RWPE2 (cell line): Measurements from ENCODE around the gene BPNT1.

ENCODE experiments used
- ATAC-seq: fragments of 200-7000 bp; cut with Tn5 transposase; 3 replicates; pipeline ENCODE4 v1.9.1; 2021; ENCODE audit warnings: low read depth
- DNase-seq: peaks from one replicate; pipeline ENCODE4 v3.0.0-alpha.2; 2020; ENCODE audit warnings: low spot score
- H3K27ac ChIP-seq: fragments of 450-650 bp; 2 replicates; pipeline ENCODE4 v1.5.1; 2017; ENCODE audit warnings: mild to moderate bottlenecking; ENCODE audit not compliant: poor library complexity, severe bottlenecking
- H3K27me3 ChIP-seq: fragments of 250-450 bp; sonication (Bioruptor Pico); 2 replicates; pipeline ENCODE4 v1.5.1; 2021; ENCODE audit warnings: mild to moderate bottlenecking, moderate library complexity; ENCODE audit not compliant: insufficient read depth, poor library complexity, severe bottlenecking
- H3K36me3 ChIP-seq: fragments of 250-450 bp; sonication (Bioruptor Pico); 2 replicates; pipeline ENCODE4 v1.5.1; 2020; ENCODE audit warnings: low read depth, mild to moderate bottlenecking, moderate library complexity
- H3K4me1 ChIP-seq: fragments of 250-450 bp; sonication (Bioruptor Pico); 2 replicates; pipeline ENCODE4 v1.5.1; 2021; ENCODE audit warnings: mild to moderate bottlenecking, moderate library complexity; ENCODE audit not compliant: insufficient read depth, poor library complexity, severe bottlenecking
- H3K4me3 ChIP-seq: fragments of 250-450 bp; sonication (Bioruptor Pico); 2 replicates; pipeline ENCODE4 v1.5.1; 2021; ENCODE audit warnings: mild to moderate bottlenecking, moderate library complexity; ENCODE audit not compliant: severe bottlenecking
- H3K9me3 ChIP-seq: fragments of 250-450 bp; sonication (Bioruptor Pico); 2 replicates; pipeline ENCODE4 v1.5.1; 2021; ENCODE audit warnings: mild to moderate bottlenecking, moderate library complexity; ENCODE audit not compliant: severe bottlenecking
- TF ChIP-seq, protein P1 (sequence below): fragments of 450-650 bp; IDR thresholded peaks from one replicate; pipeline ENCODE4 v1.5.1; 2017; ENCODE audit warnings: mild to moderate bottlenecking, moderate library complexity; ENCODE audit not compliant: poor library complexity, severe bottlenecking

Gene BPNT1

DNA sequence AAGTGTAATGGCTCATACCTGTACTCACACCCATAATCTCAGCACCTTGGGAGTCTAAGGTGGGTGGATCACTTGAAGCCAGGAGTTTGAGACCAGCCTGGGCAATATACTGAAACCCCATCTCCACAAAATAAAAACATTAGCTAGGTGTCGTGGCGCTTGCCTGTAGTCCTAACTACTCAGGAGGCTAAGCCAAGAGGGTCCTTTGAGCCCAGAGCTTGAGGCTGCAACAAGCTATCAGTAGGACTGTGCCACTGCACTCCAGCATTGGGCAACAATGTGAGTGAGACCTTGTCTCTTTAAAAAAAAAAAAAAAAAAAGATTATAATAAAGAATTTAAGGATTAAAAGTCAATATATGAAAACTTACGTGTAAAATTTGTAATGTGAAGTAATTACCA is 11.7 kb downstream of the BPNT1 start:
- Histone ChIP-seq H3K4me3 (no peak overlapping the region), H3K4me1 (no peaks in the 10 kb centered on the region), H3K36me3 (no peaks in the 10 kb centered on the region), H3K9me3 (no peaks in the 10 kb centered on the region), H3K27ac (no peak overlapping the region), H3K27me3 (no peaks in the 10 kb centered on the region)
- ATAC-seq (no peak), DNase-seq (no peak)
- TF ChIP-seq, protein P1, sequence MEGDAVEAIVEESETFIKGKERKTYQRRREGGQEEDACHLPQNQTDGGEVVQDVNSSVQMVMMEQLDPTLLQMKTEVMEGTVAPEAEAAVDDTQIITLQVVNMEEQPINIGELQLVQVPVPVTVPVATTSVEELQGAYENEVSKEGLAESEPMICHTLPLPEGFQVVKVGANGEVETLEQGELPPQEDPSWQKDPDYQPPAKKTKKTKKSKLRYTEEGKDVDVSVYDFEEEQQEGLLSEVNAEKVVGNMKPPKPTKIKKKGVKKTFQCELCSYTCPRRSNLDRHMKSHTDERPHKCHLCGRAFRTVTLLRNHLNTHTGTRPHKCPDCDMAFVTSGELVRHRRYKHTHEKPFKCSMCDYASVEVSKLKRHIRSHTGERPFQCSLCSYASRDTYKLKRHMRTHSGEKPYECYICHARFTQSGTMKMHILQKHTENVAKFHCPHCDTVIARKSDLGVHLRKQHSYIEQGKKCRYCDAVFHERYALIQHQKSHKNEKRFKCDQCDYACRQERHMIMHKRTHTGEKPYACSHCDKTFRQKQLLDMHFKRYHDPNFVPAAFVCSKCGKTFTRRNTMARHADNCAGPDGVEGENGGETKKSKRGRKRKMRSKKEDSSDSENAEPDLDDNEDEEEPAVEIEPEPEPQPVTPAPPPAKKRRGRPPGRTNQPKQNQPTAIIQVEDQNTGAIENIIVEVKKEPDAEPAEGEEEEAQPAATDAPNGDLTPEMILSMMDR = no peak

DNA sequence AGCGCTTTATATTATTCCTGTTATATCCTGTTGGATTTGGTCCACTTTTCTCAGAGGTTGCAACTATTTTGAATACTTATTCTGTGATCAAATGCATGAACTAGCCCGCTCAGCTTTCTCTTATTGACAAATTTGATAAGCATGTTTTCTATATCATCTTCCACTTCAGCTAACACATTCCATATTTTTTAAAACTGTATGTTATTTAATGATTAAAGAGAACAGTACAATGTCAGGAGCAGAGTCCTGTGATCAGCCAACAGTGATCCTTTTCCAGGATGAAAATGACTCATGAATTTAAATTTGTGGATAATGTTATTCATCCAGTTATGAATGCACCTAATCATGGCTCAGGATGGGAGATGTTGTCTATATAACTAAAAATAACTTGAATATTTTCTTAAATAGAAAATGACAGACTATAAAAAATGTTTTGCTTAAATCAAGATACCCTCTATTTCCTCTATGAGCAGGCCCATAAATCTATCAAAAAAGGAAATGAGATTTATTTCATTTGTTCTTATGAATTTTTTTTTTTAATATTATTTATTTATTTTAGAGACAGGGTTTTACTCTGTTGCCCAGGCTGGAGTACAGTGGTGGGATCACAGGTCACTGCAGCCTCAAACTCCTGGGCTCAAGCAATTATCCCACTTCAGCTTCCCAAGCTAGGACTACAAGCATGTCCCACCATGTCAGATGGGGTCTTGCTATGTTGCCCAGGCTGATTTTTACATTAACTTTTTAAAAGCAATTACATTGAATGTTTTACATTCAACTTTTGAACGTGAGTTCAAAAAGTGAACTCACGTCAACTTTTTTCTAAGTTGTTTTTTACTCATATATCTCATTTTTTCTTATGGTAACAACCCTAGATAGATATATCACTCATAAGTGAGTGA is 12.5 kb downstream of the BPNT1 start:
- Histone ChIP-seq H3K36me3 (no peaks in the 10 kb centered on the region), H3K27me3 (no peaks in the 10 kb centered on the region), H3K27ac (no peak overlapping the region), H3K9me3 (no peaks in the 10 kb centered on the region), H3K4me1 (no peaks in the 10 kb centered on the region), H3K4me3 (no peak overlapping the region)
- TF ChIP-seq, protein P1 = no peak
- DNase-seq (no peak), ATAC-seq (no peak)

DNA sequence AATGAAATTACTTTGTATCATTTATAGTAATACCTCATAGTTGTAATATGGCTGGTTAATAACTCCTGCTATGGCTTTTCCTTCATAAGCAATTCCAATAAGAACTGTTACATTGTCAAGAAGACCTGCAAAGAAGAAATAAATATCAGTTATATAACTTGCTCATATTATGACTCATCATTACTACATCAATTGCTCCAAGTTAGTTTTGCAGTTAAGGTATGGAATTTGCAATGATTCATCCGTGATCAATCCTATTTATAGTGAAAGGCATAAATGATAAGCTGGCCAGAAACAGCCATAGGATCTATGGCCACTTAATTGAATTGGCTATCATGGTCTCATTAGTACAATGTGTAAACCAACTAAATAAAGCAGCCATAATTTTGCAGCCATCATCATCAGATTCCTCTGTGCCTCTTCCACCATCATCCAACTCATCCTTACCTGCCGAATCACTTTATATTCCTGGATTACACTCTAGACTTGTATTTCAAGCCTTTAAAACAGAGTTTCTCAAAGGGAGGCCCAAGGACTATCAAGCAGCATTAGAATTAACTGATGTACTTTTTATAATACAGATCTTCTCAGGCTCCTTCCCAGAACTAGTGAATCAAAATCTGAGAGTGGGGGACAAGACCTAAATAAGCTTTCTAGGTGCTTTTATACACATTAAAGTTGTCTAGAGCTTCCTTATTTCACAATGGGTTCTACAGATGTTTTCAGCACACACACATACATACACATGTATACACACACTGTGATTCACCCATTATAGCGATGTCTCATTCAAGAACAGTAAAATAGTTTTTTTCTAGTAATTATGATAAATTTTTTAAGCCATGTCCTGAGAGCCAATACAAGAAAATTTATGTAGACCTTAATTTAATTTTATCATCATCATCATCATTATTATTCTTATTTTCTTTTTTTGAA is 22.1 kb downstream of the BPNT1 start:
- no peaks in the 10 kb centered on the region for H3K27me3 ChIP-seq
- H3K4me3 ChIP-seq = no peak overlapping the region
- no peaks in the 10 kb centered on the region for H3K9me3 ChIP-seq
- DNase-seq (no peak), ATAC-seq (no peak; the same call in 2 of the 3 replicates)
- H3K4me1 ChIP-seq = peaks cover 8% of the 10 kb centered on the region
- no peak overlapping the region for H3K27ac ChIP-seq
- peaks cover 6% of the 10 kb centered on the region for H3K36me3 ChIP-seq
- TF ChIP-seq, protein P1 = no peak

DNA sequence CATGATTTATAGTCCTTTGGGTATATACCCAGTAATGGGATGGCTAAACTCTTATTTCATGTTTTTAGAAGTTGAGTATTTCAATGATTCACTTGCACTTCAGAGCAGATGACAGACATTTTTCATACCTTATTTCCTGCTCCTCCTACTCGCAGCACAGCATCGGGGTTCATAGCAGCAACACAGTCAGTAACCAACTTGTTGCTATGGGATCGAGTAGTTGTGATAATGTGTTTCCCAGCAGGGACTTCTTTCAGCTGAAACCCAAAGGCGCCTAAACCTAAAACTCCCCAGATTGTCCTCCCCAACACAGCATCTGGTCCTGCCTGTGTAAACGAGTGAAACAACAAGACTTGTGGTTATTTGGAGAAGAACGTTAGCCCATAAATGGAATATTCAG is 27.0 kb downstream of the BPNT1 start:
- Histone ChIP-seq H3K27me3 (no peaks in the 10 kb centered on the region), H3K27ac (no peak overlapping the region), H3K4me1 (peaks cover 6% of the 10 kb centered on the region), H3K36me3 (peaks cover 8% of the 10 kb centered on the region), H3K4me3 (no peak overlapping the region), H3K9me3 (no peaks in the 10 kb centered on the region)
- DNase-seq (no peak), ATAC-seq (no peak)
- TF ChIP-seq, protein P1 = no peak
